ENCODE results near the gene CRHR2. TPM values are rescaled to one million over a fixed set of nuclear protein-coding genes. Genes with fewer than 3 reads are reported as not detected.

CRHR2 gene
- total RNA-seq, 2 donors from 2014 or later, result 0.22 to 0.47 TPM

DNA sequence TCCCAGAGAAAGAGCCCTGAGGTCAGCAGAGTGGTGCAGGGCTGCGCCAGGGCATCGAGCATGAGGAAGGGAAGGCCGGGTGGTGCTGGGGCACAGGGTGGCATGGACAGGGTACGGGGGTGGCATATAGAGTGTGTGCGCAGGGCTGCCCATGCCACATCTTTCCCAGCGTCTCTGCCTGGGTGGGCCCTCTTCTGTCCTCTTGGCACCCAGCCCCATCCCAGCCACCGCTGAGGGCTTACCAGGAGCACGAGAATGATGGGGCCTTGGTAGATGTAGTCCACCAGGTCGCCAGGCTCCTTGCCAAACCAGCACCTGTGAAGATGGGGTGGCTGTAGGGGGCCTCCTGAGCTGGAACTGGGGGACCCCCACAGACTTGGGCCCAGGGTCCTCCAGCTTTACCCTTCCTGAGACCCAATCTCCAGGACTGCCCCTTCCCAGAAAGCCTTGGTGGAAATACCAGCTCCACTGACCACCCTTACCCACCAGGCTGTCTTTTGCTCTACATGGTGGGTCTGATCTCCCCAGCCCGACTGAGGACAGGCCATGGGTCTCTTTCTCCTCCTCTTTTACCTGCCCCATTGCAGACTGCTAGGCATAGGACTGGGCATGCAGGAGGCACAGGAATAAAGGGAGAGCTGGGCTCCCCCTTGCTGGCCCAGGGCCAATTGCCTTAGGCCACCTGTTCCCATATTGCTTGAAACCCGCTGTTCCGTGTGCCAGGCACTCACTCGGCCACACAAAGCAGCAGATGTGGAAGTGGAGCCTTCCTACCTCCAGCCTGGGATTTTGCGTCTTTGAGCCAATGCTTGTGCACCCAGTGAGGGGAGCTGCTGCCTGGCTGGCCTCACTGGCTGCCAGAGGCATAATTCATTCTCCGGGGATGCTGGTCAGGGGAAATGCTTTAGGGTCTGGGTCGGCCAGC lies 21.7 kb downstream of the CRHR2 start:
- Histone ChIP-seq H3K36me3 (no peaks in the 10 kb centered on the region), H3K4me3 (no peak overlapping the region), H3K27ac (no peak overlapping the region), H3K9me3 (no peaks in the 10 kb centered on the region), H3K4me1 (no peaks in the 10 kb centered on the region), H3K27me3 (no peaks in the 10 kb centered on the region)
- DNase-seq (ENCODE audit: low spot score), result no peak
- TF ChIP-seq, protein P1, sequence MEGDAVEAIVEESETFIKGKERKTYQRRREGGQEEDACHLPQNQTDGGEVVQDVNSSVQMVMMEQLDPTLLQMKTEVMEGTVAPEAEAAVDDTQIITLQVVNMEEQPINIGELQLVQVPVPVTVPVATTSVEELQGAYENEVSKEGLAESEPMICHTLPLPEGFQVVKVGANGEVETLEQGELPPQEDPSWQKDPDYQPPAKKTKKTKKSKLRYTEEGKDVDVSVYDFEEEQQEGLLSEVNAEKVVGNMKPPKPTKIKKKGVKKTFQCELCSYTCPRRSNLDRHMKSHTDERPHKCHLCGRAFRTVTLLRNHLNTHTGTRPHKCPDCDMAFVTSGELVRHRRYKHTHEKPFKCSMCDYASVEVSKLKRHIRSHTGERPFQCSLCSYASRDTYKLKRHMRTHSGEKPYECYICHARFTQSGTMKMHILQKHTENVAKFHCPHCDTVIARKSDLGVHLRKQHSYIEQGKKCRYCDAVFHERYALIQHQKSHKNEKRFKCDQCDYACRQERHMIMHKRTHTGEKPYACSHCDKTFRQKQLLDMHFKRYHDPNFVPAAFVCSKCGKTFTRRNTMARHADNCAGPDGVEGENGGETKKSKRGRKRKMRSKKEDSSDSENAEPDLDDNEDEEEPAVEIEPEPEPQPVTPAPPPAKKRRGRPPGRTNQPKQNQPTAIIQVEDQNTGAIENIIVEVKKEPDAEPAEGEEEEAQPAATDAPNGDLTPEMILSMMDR (IDR thresholded peaks at IDR 0.05), result no peak

DNA sequence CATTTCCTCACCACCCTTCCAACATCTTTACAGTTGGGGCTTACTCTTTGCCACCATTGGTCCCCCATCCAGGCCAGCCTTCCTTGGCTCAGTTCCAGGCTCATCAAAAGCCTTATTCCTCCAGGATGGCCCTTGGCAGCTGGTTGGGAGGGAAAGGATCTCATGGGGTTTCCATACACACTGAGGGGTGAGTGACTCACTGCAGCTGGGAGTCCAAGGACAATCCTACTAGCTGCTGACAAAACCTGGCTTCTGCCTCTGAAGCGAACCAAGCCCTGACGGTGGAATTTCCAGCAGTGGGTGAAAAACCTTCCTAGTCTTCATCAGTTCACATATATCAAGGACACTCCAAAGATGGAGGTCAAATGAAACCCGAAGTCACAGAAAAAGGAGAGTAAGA lies 22.9 kb downstream of the CRHR2 start:
- no peak overlapping the region for H3K27ac ChIP-seq
- H3K36me3 ChIP-seq, result no peaks in the 10 kb centered on the region
- no peaks in the 10 kb centered on the region for H3K9me3 ChIP-seq
- TF ChIP-seq, protein P1 (IDR thresholded peaks at IDR 0.05), result no peak
- no peak overlapping the region for H3K4me3 ChIP-seq
- DNase-seq (ENCODE audit: low spot score), result no peak
- H3K27me3 ChIP-seq, result no peaks in the 10 kb centered on the region
- H3K4me1 ChIP-seq, result no peaks in the 10 kb centered on the region

DNA sequence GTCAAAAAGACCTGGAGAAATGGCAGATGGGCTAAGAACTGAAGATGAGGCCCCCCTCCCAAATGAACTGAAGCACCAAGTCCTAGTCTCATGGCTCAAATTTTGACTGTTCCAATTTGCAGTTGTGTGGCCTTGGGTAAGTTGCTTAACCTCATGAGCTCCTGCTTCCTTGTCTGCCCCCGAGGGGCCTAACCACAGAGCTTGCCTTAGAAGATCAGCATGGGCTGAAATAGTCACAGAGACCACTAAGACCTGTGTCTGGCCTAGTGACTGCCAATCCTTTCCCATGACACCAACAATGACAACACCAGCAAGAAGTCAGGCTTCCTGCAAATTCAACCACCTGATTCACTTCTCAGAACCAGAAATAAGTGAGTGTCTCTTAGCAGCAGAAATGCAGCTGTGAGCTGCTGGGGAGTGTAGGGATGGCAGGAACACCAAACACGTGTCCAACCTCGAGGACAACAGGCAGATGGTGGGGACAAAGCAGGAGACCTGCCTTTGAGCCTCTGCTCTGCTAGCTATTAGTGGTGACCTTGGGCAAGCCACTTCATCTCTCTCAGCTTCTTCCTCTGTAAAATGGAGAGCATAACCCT lies 23.7 kb downstream of the CRHR2 start:
- H3K4me1 ChIP-seq, result no peaks in the 10 kb centered on the region
- H3K4me3 ChIP-seq, result no peak overlapping the region
- DNase-seq (ENCODE audit: low spot score), result no peak
- H3K9me3 ChIP-seq, result no peaks in the 10 kb centered on the region
- TF ChIP-seq, protein P1 (IDR thresholded peaks at IDR 0.05), result no peak
- H3K36me3 ChIP-seq, result no peaks in the 10 kb centered on the region
- no peaks in the 10 kb centered on the region for H3K27me3 ChIP-seq
- no peak overlapping the region for H3K27ac ChIP-seq

DNA sequence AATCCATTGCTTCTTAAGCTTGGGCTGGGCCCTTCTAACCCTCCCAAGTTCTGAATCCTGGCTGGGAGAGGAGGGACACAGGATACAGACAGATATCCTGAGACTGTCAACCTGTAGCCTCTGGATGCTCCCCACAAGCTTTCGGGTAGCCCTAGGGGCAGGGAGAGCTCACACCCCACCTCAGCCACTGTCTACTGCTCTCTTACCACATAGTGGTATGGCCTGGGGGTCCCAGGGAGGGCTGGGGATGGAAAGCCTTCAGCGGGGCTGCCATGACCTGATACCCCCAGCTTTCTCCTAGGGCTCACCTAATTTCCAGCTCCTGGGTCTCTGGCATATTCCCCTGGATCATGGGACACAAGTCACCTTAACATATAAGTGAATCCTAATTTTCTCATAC lies 25.1 kb downstream of the CRHR2 start:
- Histone ChIP-seq H3K27ac (no peak overlapping the region), H3K4me3 (no peak overlapping the region), H3K4me1 (no peaks in the 10 kb centered on the region), H3K36me3 (no peaks in the 10 kb centered on the region), H3K27me3 (no peaks in the 10 kb centered on the region), H3K9me3 (no peaks in the 10 kb centered on the region)
- no peak for DNase-seq (ENCODE audit: low spot score)
- TF ChIP-seq, protein P1 (IDR thresholded peaks at IDR 0.05), result no peak

DNA sequence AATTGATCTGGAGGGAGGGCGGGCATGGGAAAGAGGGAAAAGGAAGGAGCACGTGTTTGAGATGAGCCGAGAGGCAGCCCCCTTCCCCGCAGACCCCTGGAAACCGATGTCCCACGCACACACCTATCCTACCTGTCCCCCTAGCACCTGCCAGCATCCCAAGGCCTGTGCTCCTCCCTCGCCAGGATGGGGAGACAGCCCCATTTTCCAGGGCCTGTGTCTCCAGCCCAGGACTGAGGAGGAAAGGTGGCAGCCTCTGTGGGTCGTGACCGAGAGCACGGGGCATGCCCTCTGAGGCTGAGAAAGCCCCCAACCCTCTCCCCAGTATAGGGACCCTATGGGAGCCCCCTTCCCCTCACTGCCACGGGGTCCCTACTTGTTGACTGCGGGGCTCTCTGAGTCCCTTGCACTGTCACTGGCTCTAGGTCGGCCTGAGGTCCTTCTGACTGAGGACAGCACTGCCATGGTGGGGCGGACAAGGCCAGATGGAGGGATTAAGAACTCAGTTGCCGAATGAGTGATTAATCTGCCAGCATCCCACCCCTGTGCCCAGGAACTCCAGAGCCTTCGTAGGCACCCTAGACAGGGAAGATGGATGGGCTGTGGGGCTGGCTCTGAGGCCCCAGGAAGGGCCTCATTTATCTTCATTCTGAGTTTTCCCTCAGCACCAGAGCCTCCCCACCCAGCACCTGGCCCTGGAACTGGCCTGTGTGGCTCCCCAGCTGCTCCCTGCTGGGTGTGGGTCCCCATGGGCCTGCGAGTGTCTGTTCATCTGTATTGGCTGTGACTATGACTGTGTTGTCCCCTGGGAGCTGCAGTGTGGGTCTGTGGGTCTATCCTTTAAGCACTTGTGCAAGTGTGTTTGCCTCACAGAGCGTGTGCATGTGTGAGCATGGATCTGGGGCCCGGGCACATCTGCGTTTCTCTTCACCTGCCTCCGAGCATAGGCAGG lies 26.0 kb downstream of the CRHR2 start:
- Histone ChIP-seq H3K27me3 (no peaks in the 10 kb centered on the region), H3K36me3 (no peaks in the 10 kb centered on the region), H3K27ac (no peak overlapping the region), H3K4me3 (no peak overlapping the region), H3K9me3 (no peaks in the 10 kb centered on the region), H3K4me1 (no peaks in the 10 kb centered on the region)
- DNase-seq (ENCODE audit: low spot score), result no peak
- TF ChIP-seq, protein P1 (IDR thresholded peaks at IDR 0.05), result no peak

Measured in right atrium auricular region (tissue), 2 donors.